Spinal cord (tissue), 4 donors: ENCODE results near the gene ARRDC2. TPM values are rescaled to one million over a fixed set of nuclear protein-coding genes. Genes with fewer than 3 reads are reported as not detected.

Experiments used
- polyA plus RNA-seq, 2 donors: library from polyadenylated mRNA; unstranded; fragments of 120-200 nt; gene quantifications; one replicate each; pipeline ENCODE4 v1.2.1, GENCODE V29; 2013; ENCODE audit not compliant: insufficient read length in 2 of 2
- small RNA-seq: library from RNA; depleted of rRNA; stranded (forward); fragments of <200 nt; gene quantifications from one replicate; pipeline ENCODE3, GENCODE V24; 2014; ENCODE audit warnings: low replicate concordance
- total RNA-seq, 2 donors: library from RNA; depleted of rRNA in 1 of 2; stranded (reverse); fragments of 120-200 nt in 1 of 2; fragments of >200 nt in 1 of 2; gene quantifications; one replicate each; pipeline versions ENCODE4 v1.2.3 to v1.2.4, GENCODE V29; 2013 to 2014

The ARRDC2 gene
- total and polyA plus RNA-seq, 4 donors: 4.9 to 8.0 (median 5.9) TPM

Small RNA genes within 50 kb of the gene (small RNA-seq; reads per million reads assigned to genes)
- not detected for gene RNA5SP468

Other genes with a start within 250 kb of the ARRDC2 start
- gene B3GNT3, start 213.0 kb upstream of the ARRDC2 start, total RNA-seq: not detected
- under 1 TPM; 0.11 to 0.12 TPM for gene B3GNT3, start 213.0 kb upstream of the ARRDC2 start, polyA plus RNA-seq
- not detected for gene INSL3, start 186.7 kb upstream of the ARRDC2 start, total RNA-seq
- under 1 TPM; 0.48 to 0.63 TPM for gene INSL3, start 186.7 kb upstream of the ARRDC2 start, polyA plus RNA-seq
- 1 to 10 TPM; 2.8 to 4.3 TPM for gene JAK3, start 160.2 kb upstream of the ARRDC2 start, total RNA-seq
- 1 to 10 TPM; 4.2 to 5.0 TPM for gene JAK3, start 160.2 kb upstream of the ARRDC2 start, polyA plus RNA-seq
- 1,000 to 10,000 TPM in 1 of 2 donors, 100 to 1,000 TPM in 1; 422 to 1,388 TPM for gene RPL18A, start 148.3 kb upstream of the ARRDC2 start, total RNA-seq
- 100 to 1,000 TPM; 927 to 972 TPM for gene RPL18A, start 148.3 kb upstream of the ARRDC2 start, polyA plus RNA-seq
- gene SLC5A5, start 136.2 kb upstream of the ARRDC2 start, total RNA-seq: 100 to 1,000 TPM in 1 of 2 donors, 1 to 10 TPM in 1; 6.8 to 104 TPM
- 10 to 100 TPM in 1 of 2 donors, under 1 TPM in 1; 0.10 to 13.5 TPM for gene SLC5A5, start 136.2 kb upstream of the ARRDC2 start, polyA plus RNA-seq
- gene CCDC124, start 75.2 kb upstream of the ARRDC2 start, total RNA-seq: 10 to 100 TPM; 24.5 to 28.4 TPM
- gene CCDC124, start 75.2 kb upstream of the ARRDC2 start, polyA plus RNA-seq: 100 to 1,000 TPM; 139 to 142 TPM
- 10 to 100 TPM in 1 of 2 donors, 1 to 10 TPM in 1; 7.3 to 14.0 TPM for gene KCNN1, start 41.1 kb upstream of the ARRDC2 start, total RNA-seq
- gene KCNN1, start 41.1 kb upstream of the ARRDC2 start, polyA plus RNA-seq: 10 to 100 TPM; 40.3 to 45.1 TPM
- gene IL12RB1, start 78.8 kb downstream of the ARRDC2 start, total RNA-seq: under 1 TPM; 0.40 to 0.50 TPM
- under 1 TPM; 0.66 to 0.93 TPM for gene IL12RB1, start 78.8 kb downstream of the ARRDC2 start, polyA plus RNA-seq
- 1 to 10 TPM; 5.8 to 8.9 TPM for gene MAST3, start 89.6 kb downstream of the ARRDC2 start, total RNA-seq
- 10 to 100 TPM; 17.3 to 22.0 TPM for gene MAST3, start 89.6 kb downstream of the ARRDC2 start, polyA plus RNA-seq
- 10 to 100 TPM; 14.1 to 37.2 TPM for gene PIK3R2, start 145.0 kb downstream of the ARRDC2 start, total RNA-seq
- gene PIK3R2, start 145.0 kb downstream of the ARRDC2 start, polyA plus RNA-seq: 100 to 1,000 TPM; 115 to 134 TPM
- 10 to 100 TPM; 10.3 to 14.6 TPM for gene IFI30, start 165.6 kb downstream of the ARRDC2 start, total RNA-seq
- gene IFI30, start 165.6 kb downstream of the ARRDC2 start, polyA plus RNA-seq: 1 to 10 TPM; 1.9 to 2.8 TPM
- 10 to 100 TPM in 1 of 2 donors, 1 to 10 TPM in 1; 4.7 to 10.4 TPM for gene MPV17L2, start 185.0 kb downstream of the ARRDC2 start, total RNA-seq
- 10 to 100 TPM; 13.8 to 14.7 TPM for gene MPV17L2, start 185.0 kb downstream of the ARRDC2 start, polyA plus RNA-seq
- 10 to 100 TPM; 26.7 to 86.6 TPM for gene RAB3A, start 195.9 kb downstream of the ARRDC2 start, total RNA-seq
- 100 to 1,000 TPM; 336 to 342 TPM for gene RAB3A, start 195.9 kb downstream of the ARRDC2 start, polyA plus RNA-seq
- 1 to 10 TPM in 1 of 2 donors, under 1 TPM in 1; 0.88 to 2.6 TPM for gene PDE4C, start 218.3 kb downstream of the ARRDC2 start, total RNA-seq
- gene PDE4C, start 218.3 kb downstream of the ARRDC2 start, polyA plus RNA-seq: 1 to 10 TPM; 1.1 to 1.7 TPM